Kidney epithelial cell (primary cell): ENCODE results near the gene DDX28. TPM values are rescaled to one million over a fixed set of nuclear protein-coding genes. Genes with fewer than 3 reads are reported as not detected.

Experiments
- DNase-seq: peaks from one replicate; pipeline ENCODE4 v3.0.0-alpha.2; 2010; ENCODE audit warnings: low read depth
- H3K27me3 ChIP-seq: 2 replicates; pipeline ENCODE4 v1.6.0; 2011; ENCODE audit warnings: low read length; ENCODE audit not compliant: control insufficient read depth, insufficient read depth
- H3K36me3 ChIP-seq: 2 replicates; pipeline ENCODE4 v1.5.1; 2011; ENCODE audit warnings: low read length; ENCODE audit not compliant: control insufficient read depth, insufficient read depth
- H3K4me3 ChIP-seq: 2 replicates; pipeline ENCODE4 v1.5.1; 2011; ENCODE audit warnings: low read depth, mild to moderate bottlenecking, control low read depth, low read length
- total RNA-seq: library from RNA; depleted of rRNA; stranded (reverse); fragments of >200 nt; gene quantifications from 2 replicates; pipeline ENCODE4 v1.2.3, GENCODE V29; 2015
- TF ChIP-seq, protein P1 (sequence below): IDR thresholded peaks from 2 replicates; pipeline ENCODE4 v1.5.1; 2011; ENCODE audit warnings: mild to moderate bottlenecking, moderate library complexity, low read length, control low read depth, inconsistent platforms; ENCODE audit not compliant: insufficient read depth, poor library complexity, severe bottlenecking

The DDX28 gene
- total RNA-seq, 1 donor from 2014 or later = 10.6 TPM

- DNase-seq = no peak
- Histone ChIP-seq H3K27me3 (no peaks in the 10 kb centered on the region), H3K4me3 (no peak overlapping the region), H3K36me3 (no peaks in the 10 kb centered on the region)
- TF ChIP-seq, protein P1, sequence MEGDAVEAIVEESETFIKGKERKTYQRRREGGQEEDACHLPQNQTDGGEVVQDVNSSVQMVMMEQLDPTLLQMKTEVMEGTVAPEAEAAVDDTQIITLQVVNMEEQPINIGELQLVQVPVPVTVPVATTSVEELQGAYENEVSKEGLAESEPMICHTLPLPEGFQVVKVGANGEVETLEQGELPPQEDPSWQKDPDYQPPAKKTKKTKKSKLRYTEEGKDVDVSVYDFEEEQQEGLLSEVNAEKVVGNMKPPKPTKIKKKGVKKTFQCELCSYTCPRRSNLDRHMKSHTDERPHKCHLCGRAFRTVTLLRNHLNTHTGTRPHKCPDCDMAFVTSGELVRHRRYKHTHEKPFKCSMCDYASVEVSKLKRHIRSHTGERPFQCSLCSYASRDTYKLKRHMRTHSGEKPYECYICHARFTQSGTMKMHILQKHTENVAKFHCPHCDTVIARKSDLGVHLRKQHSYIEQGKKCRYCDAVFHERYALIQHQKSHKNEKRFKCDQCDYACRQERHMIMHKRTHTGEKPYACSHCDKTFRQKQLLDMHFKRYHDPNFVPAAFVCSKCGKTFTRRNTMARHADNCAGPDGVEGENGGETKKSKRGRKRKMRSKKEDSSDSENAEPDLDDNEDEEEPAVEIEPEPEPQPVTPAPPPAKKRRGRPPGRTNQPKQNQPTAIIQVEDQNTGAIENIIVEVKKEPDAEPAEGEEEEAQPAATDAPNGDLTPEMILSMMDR = no peak
Observed at GRCh38 chr16:68061396-68061795, 38.4 kb upstream of the DDX28 start.

GRCh38 chr16:68059804-68060203 is 36.8 kb upstream of the DDX28 start:
- Histone ChIP-seq H3K4me3 (no peak overlapping the region), H3K27me3 (no peaks in the 10 kb centered on the region), H3K36me3 (no peaks in the 10 kb centered on the region)
- TF ChIP-seq, protein P1 = no peak
- no peak for DNase-seq

DNA sequence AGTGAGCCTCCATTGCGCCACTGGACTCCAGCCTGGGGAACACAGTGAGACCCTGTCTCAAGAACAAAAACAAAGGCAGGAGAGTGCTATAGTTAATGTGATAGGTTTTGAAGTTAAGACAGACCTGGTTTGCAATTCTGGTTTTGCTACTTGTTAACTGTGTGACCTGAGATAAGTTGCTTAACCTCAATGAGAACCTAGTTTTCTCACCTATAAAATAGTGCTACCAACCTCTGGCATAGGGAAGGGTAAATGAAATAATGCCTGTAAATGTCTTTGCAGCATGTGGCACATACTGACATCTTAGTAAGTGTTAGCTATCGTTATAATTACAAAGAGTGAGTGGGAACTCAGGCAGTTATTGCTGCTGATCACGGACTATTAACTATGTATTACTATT is 32.4 kb upstream of the DDX28 start:
- DNase-seq = no peak
- no peaks in the 10 kb centered on the region for H3K27me3 ChIP-seq
- peaks cover 1% of the 10 kb centered on the region for H3K36me3 ChIP-seq
- TF ChIP-seq, protein P1 = no peak
- no peak overlapping the region for H3K4me3 ChIP-seq

DNA sequence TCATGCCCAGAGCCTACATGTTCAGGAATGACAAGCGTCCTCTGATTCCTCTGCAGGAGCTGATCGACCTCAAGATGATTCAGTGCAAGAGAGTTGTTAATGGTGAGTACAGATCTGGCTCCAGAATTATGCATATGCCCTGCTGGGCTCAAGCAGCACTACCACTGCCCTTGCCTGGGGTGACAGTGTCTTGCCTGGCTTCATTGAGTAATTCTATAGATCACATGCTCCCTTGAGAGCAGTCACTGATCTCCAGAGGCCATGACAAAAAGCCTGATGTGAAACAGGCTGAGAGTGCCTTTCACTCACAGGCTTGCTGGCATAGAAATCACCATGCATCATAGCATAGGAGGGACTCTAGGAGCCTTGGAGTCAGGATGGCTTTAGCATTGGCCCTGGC is 26.4 kb upstream of the DDX28 start:
- Histone ChIP-seq H3K4me3 (no peak overlapping the region), H3K27me3 (no peaks in the 10 kb centered on the region), H3K36me3 (peaks cover 1% of the 10 kb centered on the region)
- TF ChIP-seq, protein P1 = no peak
- no peak for DNase-seq

GRCh38 chr16:68047987-68048386 is 25.0 kb upstream of the DDX28 start:
- TF ChIP-seq, protein P1 = no peak

GRCh38 chr16:68046106-68046505 is 23.1 kb upstream of the DDX28 start:
- DNase-seq = no peak
- TF ChIP-seq, protein P1 = no peak
- Histone ChIP-seq H3K27me3 (no peaks in the 10 kb centered on the region), H3K36me3 (no peaks in the 10 kb centered on the region), H3K4me3 (no peak overlapping the region)

More at GRCh38 chr16:68047987-68048386, 25.0 kb upstream of the DDX28 start:
- H3K36me3 ChIP-seq = no peaks in the 10 kb centered on the region
- DNase-seq = no peak
- no peaks in the 10 kb centered on the region for H3K27me3 ChIP-seq
- no peak overlapping the region for H3K4me3 ChIP-seq
